ENCODE measurements around the gene PPP2R3B.

- TF ChIP-seq CTCF (IDR thresholded peaks at IDR 0.05): no peak
- no peak for TF ChIP-seq POLR2A (IDR thresholded peaks at IDR 0.05)
Measured at GRCh38 chrX:429266-429825, 42.6 kb upstream of the PPP2R3B start.
